Adrenal gland (tissue), 5 donors: ENCODE data around the gene PIM3.

Experiments used
- POLR2A ChIP-seq, 2 donors: fragments of 450-650 bp; IDR thresholded peaks; one replicate each; pipeline ENCODE4 v1.6.1; 2017; ENCODE audit warnings: antibody characterized with exemption in 2 of 2, mild to moderate bottlenecking in 2 of 2, moderate library complexity in 1 of 2
- TF ChIP-seq, protein P1 (sequence below), 6 experiments: fragments of 450-650 bp in 4 of 6; fragments of 200-600 bp in 2 of 6; sonication (generic) in 1 of 6; IDR thresholded peaks; 1 replicate in 5 of 6; 2 replicates in 1 of 6; pipeline versions ENCODE4 v1.5.1 to v1.8.0; 2016 to 2021; ENCODE audit warnings: antibody characterized with exemption in 6 of 6, mild to moderate bottlenecking in 2 of 6, moderate library complexity in 1 of 6
- donor health status: DM: no; HTN: no; CAD: no.

DNA sequence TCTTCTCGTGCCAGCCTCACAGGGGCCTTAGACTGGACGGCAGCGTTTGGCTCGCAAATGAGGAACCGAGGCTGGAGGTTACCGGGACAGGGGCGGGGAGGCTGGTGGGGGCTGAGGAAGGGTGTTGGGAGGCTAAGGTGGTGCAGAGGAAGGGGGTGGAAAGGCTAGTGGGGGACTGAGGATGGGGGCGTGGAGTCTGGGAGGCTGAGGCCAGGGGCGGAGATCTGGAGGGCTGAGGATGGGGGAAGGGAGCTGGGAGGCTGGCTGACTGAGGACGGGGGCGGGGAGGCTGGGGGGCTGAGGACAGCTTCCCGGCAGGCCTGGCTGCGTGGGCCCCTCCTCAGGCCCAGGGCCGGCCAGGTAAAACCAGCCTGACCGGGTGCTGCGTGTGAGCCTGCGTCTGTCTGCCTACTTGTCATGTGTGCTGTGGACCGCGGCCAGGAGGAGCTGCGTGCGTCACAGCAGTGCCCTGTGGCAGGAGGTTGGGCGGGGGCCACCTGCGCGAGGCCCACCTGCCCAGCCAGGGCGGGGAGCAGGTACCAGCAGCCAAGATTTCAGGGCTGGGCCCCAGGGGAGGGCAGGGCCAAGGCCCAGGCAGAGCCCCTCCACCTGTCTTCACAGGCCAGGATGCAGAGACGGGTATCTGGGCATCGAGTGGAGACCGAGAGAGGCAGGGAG is 9.4 kb upstream of the PIM3 start:
- TF ChIP-seq POLR2A (IDR thresholded peaks at IDR 0.05), result no peak
- TF ChIP-seq, protein P1, sequence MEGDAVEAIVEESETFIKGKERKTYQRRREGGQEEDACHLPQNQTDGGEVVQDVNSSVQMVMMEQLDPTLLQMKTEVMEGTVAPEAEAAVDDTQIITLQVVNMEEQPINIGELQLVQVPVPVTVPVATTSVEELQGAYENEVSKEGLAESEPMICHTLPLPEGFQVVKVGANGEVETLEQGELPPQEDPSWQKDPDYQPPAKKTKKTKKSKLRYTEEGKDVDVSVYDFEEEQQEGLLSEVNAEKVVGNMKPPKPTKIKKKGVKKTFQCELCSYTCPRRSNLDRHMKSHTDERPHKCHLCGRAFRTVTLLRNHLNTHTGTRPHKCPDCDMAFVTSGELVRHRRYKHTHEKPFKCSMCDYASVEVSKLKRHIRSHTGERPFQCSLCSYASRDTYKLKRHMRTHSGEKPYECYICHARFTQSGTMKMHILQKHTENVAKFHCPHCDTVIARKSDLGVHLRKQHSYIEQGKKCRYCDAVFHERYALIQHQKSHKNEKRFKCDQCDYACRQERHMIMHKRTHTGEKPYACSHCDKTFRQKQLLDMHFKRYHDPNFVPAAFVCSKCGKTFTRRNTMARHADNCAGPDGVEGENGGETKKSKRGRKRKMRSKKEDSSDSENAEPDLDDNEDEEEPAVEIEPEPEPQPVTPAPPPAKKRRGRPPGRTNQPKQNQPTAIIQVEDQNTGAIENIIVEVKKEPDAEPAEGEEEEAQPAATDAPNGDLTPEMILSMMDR (IDR thresholded peaks at IDR 0.05), result no peak
